Mesodermal cell (in vitro differentiated cells): ENCODE measurements around the gene FBXW2.

Experiments used
- H3K27ac ChIP-seq: 2 replicates; pipeline ENCODE4 v1.7.0; 2013; ENCODE audit warnings: mild to moderate bottlenecking, low read depth, low read length, moderate library complexity; ENCODE audit not compliant: severe bottlenecking
- H3K36me3 ChIP-seq: 2 replicates; pipeline ENCODE4 v1.7.1; 2013; ENCODE audit warnings: mild to moderate bottlenecking, low read length, moderate library complexity; ENCODE audit not compliant: control insufficient read depth, insufficient read depth
- H3K4me1 ChIP-seq: one replicate; pipeline ENCODE4 v1.7.1; 2013; ENCODE audit warnings: mild to moderate bottlenecking, low read length; ENCODE audit not compliant: insufficient read depth, control insufficient read depth, poor library complexity, severe bottlenecking
- H3K4me3 ChIP-seq: 2 replicates; pipeline ENCODE4 v1.7.0; 2013; ENCODE audit warnings: low read length, control low read depth, mild to moderate bottlenecking; ENCODE audit not compliant: insufficient read depth, poor library complexity, severe bottlenecking; ENCODE audit errors: extremely low read depth
- H3K9me3 ChIP-seq: 2 replicates; pipeline ENCODE4 v1.7.1; 2013; ENCODE audit warnings: mild to moderate bottlenecking, low read length, moderate library complexity; ENCODE audit not compliant: control insufficient read depth
- WGBS, 2 experiments: methylation state at CpG; one replicate each; pipeline ENCODE4 v1.1.5; 2013; ENCODE audit warnings: missing lambda C conversion rate in 2 of 2; ENCODE audit not compliant: insufficient coverage in 2 of 2; 5-methylcytosine and 5-hydroxymethylcytosine counted together

The FBXW2 gene

GRCh38 chr9:120715389-120715924 lies 77.8 kb downstream of the FBXW2 start:
- H3K36me3 ChIP-seq = no peaks in the 10 kb centered on the region
- 57 to 67% methylated on average over 12 to 13 of the region's 14 CpGs for WGBS, 2 experiments
- peaks cover 7% of the 10 kb centered on the region for H3K4me1 ChIP-seq
- peak overlapping the region; percentile 86 for H3K27ac ChIP-seq
- peak overlapping the region; percentile 54 for H3K4me3 ChIP-seq
- H3K9me3 ChIP-seq = no peaks in the 10 kb centered on the region

DNA sequence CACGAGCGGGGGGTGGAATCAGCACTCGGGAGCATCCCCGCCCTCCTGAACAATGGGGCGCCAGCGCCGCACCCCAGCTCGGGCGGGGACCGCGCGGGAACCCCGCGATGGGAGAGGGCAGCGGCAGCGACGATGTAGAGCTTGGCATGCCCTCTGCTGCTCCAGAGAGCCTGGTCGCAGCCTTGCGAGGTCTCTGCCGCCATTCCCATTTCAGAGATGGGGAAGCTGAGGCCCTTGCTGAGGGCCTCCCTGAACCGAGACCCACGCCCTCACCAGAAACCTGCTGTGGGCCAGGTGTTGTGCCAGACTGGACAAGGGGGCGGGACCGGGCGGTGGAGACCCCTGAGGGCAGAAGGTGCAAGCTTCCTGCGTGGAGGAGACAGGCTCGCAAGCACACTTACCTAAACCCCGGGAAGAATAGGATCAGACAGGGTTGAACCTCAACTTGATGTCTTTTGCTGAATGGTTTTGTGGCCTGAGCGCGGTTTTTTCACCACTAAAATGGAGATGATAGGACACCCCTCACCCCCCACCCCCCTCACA lies 78.3 kb downstream of the FBXW2 start:
- peak overlapping the region; percentile 86 for H3K27ac ChIP-seq
- 13 to 19% methylated on average over 28 of the region's 30 CpGs for WGBS, 2 experiments

DNA sequence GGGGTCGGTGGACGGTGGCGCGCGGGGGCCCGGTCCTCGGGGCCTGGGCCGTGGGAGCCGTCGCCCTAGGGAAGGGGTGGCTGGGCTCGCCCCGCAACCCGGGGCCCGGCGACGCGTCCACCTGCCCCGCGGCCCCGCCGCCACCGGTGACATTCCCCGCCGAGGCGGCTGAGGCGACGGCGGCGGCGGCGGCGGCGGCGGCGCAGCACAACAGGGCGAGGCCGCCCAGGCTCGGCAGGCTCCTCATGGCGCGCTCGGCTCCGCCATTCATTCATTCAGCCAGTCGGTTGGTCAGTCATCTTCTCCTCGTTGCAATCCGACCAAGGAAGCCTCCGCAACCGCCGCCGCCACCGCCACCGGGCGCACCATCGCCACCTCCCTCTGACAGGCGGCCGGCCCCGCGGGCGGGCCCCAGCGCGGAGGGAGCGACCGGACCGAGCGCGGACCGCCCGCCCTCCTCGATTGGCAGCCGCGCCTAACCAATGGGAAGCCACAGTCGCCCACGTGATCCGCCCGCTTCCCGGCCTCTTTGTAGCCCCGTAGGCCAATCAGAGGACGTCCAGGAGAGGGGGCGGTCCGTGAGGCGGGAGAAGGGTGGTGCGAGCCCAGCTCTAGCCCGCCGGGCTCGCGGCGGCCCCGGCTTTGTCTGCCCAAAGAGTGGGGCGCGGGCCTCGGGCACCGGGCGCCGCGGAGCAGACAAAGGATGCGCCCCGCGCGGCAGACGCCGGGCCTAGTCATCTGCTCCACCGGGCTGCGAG lies 78.9 kb downstream of the FBXW2 start, which contains the start of gene MEGF9:
Gene MEGF9 (minus strand): TSS at position 383 of the 758 bp plus-strand sequence. CDS start 112 bp downstream, at position 271.
- H3K4me1 ChIP-seq = peaks cover 7% of the 10 kb centered on the region
- H3K4me3 ChIP-seq = peak within 1 kb of the TSS; percentile 54
- no peaks in the 10 kb centered on the region for H3K9me3 ChIP-seq
- peak within 1 kb of the TSS; percentile 86 for H3K27ac ChIP-seq
- H3K36me3 ChIP-seq = no peaks in the 10 kb centered on the region
- WGBS, 2 experiments = 0% methylated on average over 65 to 78 of the region's 102 CpGs

More for the DNA sequence above, 78.3 kb downstream of the FBXW2 start:
- Histone ChIP-seq H3K4me3 (peak overlapping the region; percentile 54), H3K4me1 (peaks cover 7% of the 10 kb centered on the region), H3K9me3 (no peaks in the 10 kb centered on the region), H3K36me3 (no peaks in the 10 kb centered on the region)

GRCh38 chr9:120713257-120714087 lies 79.7 kb downstream of the FBXW2 start:
- H3K36me3 ChIP-seq = no peaks in the 10 kb centered on the region
- peak overlapping the region; percentile 54 for H3K4me3 ChIP-seq
- 2 to 5% methylated on average over 33 to 46 of the region's 50 CpGs for WGBS, 2 experiments
- H3K9me3 ChIP-seq = no peaks in the 10 kb centered on the region
- no peak overlapping the region for H3K27ac ChIP-seq
- H3K4me1 ChIP-seq = peaks cover 7% of the 10 kb centered on the region

- H3K4me1 ChIP-seq = peaks cover 7% of the 10 kb centered on the region
- WGBS, 2 experiments = 53 to 75% methylated on average over 3 to 4 of the region's 4 CpGs
- no peak overlapping the region for H3K27ac ChIP-seq
- H3K4me3 ChIP-seq = peak overlapping the region; percentile 54
- H3K9me3 ChIP-seq = no peaks in the 10 kb centered on the region
- no peaks in the 10 kb centered on the region for H3K36me3 ChIP-seq
These were observed 80.6 kb downstream of the FBXW2 start for GRCh38 chr9:120712539-120713031.

- Histone ChIP-seq H3K27ac (no peak overlapping the region), H3K4me3 (peak overlapping the region; percentile 7), H3K9me3 (no peaks in the 10 kb centered on the region), H3K36me3 (no peaks in the 10 kb centered on the region), H3K4me1 (peaks cover 7% of the 10 kb centered on the region)
- WGBS, 2 experiments = 85 to 100% methylated on average over 1 to 2 of the region's 5 CpGs
These were observed 81.2 kb downstream of the FBXW2 start for GRCh38 chr9:120711841-120712538.

DNA sequence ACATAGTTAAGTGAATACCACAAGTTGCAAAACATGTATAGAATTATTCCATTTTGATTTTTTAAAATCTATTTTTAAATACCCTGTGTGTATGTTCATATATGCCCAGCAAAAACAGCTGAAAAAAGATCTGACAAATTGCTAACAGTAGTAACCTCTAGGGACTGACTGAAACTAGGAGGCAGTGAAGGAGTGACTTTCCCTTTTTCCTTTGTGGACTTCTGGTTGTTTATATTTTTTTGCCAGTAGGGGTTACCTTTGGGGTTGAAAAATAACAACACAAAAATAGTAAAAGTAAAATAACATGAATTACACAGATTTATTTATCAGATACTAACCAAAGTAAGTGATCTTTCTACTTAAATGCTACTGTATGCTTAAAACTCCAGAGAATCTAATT lies 81.9 kb downstream of the FBXW2 start:
- H3K9me3 ChIP-seq = no peaks in the 10 kb centered on the region
- no peak overlapping the region for H3K4me3 ChIP-seq
- H3K4me1 ChIP-seq = peaks cover 7% of the 10 kb centered on the region
- H3K36me3 ChIP-seq = no peaks in the 10 kb centered on the region
- no peak overlapping the region for H3K27ac ChIP-seq

DNA sequence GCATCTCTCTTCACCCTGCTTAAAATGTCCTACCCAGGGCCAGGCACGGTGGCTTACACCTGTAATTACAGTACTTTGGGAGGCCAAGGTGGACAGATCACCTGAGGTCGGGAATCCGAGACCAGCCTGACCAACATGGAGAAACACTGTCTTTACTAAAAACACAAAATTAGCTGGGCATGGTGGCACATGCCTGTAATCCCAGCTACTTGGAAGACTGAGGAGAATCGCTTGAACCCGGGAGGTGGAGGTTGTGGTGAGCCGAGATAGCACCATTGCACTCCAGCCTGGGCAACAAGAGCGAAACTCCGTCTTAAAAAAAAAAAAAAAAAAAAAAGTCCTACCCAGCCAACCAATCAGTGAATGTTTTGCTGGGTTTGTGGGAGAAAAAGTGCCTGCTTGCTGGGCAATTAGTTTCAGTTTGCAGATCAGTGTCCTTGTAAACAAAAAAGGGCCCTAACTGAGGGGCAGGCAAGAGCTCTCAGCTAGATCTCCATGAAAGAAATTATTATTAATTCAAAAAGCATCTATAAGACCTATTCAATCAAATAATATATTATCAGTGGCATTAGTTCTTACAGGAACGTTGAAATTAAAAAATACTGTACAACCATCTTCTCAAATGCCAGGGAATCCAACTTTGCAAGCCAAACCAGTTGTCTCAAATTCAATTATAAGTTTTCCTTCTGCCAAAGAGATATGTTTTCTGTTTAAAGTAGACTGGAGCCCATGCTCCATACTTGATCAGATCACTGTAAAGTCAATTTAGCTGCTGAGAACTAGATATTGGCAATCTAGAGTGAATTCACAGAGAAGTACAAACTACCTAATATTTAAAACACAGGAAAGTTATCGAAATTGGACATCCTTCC lies 82.9 kb downstream of the FBXW2 start:
- no peak overlapping the region for H3K27ac ChIP-seq
- 81 to 83% methylated on average over 2 to 4 of the region's 10 CpGs for WGBS, 2 experiments
- no peak overlapping the region for H3K4me3 ChIP-seq
- peaks cover 5% of the 10 kb centered on the region for H3K4me1 ChIP-seq
- H3K36me3 ChIP-seq = no peaks in the 10 kb centered on the region
- H3K9me3 ChIP-seq = no peaks in the 10 kb centered on the region

- Histone ChIP-seq H3K9me3 (no peaks in the 10 kb centered on the region), H3K4me1 (no peaks in the 10 kb centered on the region), H3K36me3 (no peaks in the 10 kb centered on the region), H3K4me3 (no peak overlapping the region), H3K27ac (no peak overlapping the region)
- WGBS, 2 experiments = 83 to 86% methylated on average over 3 to 4 of the region's 6 CpGs
These were observed 84.5 kb downstream of the FBXW2 start for GRCh38 chr9:120708526-120709224.
